GM18868 (cell line): ENCODE data around the gene OR2L8.
A peak's percentile ranks its signal among the peaks of the same experiment; 100 is the strongest.

Source experiments
- ATAC-seq: cut with Tn5 transposase; IDR thresholded peaks from one replicate; pipeline ENCODE4 v1.9.1; 2021; ENCODE audit warnings: mild to moderate bottlenecking, moderate library complexity; ENCODE audit not compliant: unreplicated experiment

Gene OR2L8

GRCh38 chr1:247966532-247967204 lies 18.0 kb downstream of the OR2L8 start:
- ATAC-seq = peak; percentile 74

DNA sequence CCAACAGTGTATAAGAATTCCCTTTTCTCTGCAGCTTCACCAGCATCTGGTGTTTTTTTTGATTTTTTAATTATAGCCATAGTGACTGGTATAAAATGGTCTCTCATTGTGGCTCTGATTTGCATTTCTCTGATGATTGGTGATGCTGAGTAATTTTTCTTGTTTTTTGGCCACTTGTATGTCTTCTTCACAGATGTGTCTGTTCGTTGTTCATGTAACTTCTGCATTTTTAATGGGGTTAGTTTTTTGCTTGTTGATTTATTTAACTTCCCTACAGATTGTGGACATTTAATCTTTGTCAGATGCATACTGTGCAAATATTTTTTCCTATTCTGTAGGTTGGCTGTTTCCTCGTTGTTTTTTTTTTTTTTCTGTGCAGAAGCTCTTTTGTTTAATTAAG lies 44.3 kb downstream of the OR2L8 start:
- ATAC-seq = no peak

DNA sequence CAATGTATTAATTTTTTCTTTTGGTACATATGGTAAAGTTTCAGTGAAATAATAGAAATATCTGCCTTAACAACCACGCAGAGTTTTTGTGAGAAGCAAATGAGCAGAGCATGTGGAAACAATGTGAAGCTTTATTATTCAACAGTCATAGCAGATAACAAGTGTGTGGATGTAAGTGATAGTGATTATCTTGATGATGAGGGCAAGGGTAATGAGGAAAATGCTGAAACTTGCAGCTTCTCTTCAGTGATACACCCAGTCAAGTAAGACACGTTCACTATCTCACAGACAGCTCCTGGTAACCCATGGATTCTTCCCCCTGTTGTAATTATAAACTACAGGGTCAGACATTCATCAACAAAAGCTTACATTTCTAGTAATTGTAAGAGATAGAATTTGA lies 50.2 kb downstream of the OR2L8 start:
- no peak for ATAC-seq
